Stomach (tissue), 4 donors: ENCODE results near the gene RALGAPA2.

Source experiments
- CTCF ChIP-seq, 7 experiments: fragments of 450-650 bp in 4 of 7; fragments of 200-600 bp in 3 of 7; sonication (generic) in 3 of 7; IDR thresholded peaks; one replicate each; pipeline ENCODE4 v1.5.1; 2016 to 2019; ENCODE audit warnings: antibody characterized with exemption in 7 of 7, control low read depth in 2 of 7, mild to moderate bottlenecking in 1 of 7
- POLR2A ChIP-seq, 4 donors: fragments of 450-650 bp; IDR thresholded peaks; one replicate each; pipeline ENCODE4 v1.6.1; 2016; ENCODE audit warnings: antibody characterized with exemption in 4 of 4, control low read depth in 2 of 4, mild to moderate bottlenecking in 1 of 4, moderate library complexity in 1 of 4
- POLR2AphosphoS5 ChIP-seq, 3 donors: sonication (generic); formaldehyde crosslinking; IDR thresholded peaks; one replicate each; pipeline ENCODE4 v1.6.1; 2016; ENCODE audit warnings: antibody characterized with exemption in 3 of 3

DNA sequence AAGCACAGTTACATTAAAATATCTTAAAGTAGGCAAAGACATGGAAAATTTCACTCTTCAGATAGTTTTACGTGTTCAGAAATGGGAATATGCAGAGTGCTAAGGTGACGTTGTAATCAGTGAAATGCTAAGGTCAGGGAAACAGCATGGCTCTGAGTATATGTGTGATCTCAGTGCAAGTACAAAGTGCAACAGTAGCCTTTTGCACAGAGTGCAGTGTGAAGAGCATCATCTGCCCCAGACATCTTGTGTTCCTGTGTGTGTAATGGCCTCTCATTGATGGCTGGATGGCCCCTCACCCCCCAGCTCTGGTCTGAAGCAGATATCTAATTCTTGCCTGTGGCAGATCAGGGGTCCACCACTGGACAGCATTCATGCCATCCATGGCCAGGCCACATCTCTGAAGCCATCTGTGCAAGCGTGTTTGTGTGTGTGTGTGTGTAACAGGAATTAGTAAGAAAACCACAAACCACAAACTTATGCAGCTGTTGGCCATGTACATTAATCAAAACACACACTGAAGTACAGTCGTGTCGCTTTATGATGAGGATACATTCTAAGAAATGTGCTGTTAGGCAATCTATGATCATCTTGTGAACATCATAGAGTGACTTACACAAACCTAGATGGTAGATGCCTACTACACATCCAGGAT lies 165.1 kb downstream of the RALGAPA2 start:
- no peak for TF ChIP-seq POLR2AphosphoS5 (IDR thresholded peaks at IDR 0.05)
- TF ChIP-seq CTCF (IDR thresholded peaks at IDR 0.05): no peak
- no peak for TF ChIP-seq POLR2A (IDR thresholded peaks at IDR 0.05)
